ENCODE results near the gene SPRR4. TPM values are rescaled to one million over a fixed set of nuclear protein-coding genes. Genes with fewer than 3 reads are reported as not detected.

Gene SPRR4
- total RNA-seq, 1 experiment from 2014 or later = not detected

- Histone ChIP-seq H3K27me3 (ENCODE audit: low read length) (peaks cover 36% of the 10 kb centered on the region), H3K9me3 (ENCODE audit: low read length) (no peaks in the 10 kb centered on the region), H4K20me1 (ENCODE audit: low read length) (no peaks in the 10 kb centered on the region), H3K4me1 (ENCODE audit: insufficient read depth, low read length) (no peaks in the 10 kb centered on the region), H3K4me3 (ENCODE audit: low read length) (no peak overlapping the region), H3K79me2 (ENCODE audit: low read length) (no peaks in the 10 kb centered on the region), H3K36me3 (ENCODE audit: low read depth, low read length) (no peaks in the 10 kb centered on the region), H3K9ac (ENCODE audit: low read length) (no peak overlapping the region), H2AFZ (ENCODE audit: low read length) (no peak overlapping the region), H3K9me2 (replicated peaks; ENCODE audit: low read length) (no peaks in the 10 kb centered on the region), H3K27ac (ENCODE audit: low read length) (no peak overlapping the region), H3F3A (ENCODE audit: low read length, unreplicated experiment) (no peaks in the 10 kb centered on the region), H3K4me2 (ENCODE audit: low read length) (no peak overlapping the region)
- DNase-seq = no peak
- no peak for ATAC-seq
- ChIA-PET CTCF (no interaction called here), POLR2A (ENCODE audit: unreplicated experiment) (no interaction called here)
- intact Hi-C loops (cut with micrococcal nuclease) = no loop called here
- TF ChIP-seq CTCF (conservative IDR thresholded peaks at IDR 0.05; ENCODE audit: low read depth, low read length) (no peak), EZH2phosphoT487 (IDR thresholded peaks at IDR 0.05; ENCODE audit: borderline replicate concordance, low read length) (no peak), EZH2 (IDR thresholded peaks at IDR 0.05; ENCODE audit: low read length, unreplicated experiment) (no peak)
- no TSS peak for BruUV-seq (replicated peaks)
Measured at GRCh38 chr1:152998476-152998875, 28.0 kb downstream of the SPRR4 start.

- no peaks in the 10 kb centered on the region for H3K9me2 ChIP-seq (replicated peaks; ENCODE audit: low read length)
- H3K36me3 ChIP-seq (ENCODE audit: low read depth, low read length) = no peaks in the 10 kb centered on the region
- ATAC-seq = no peak
- H3K4me2 ChIP-seq (ENCODE audit: low read length) = no peak overlapping the region
- no peak for DNase-seq
- H2AFZ ChIP-seq (ENCODE audit: low read length) = no peak overlapping the region
- ChIA-PET CTCF (no interaction called here), POLR2A (ENCODE audit: unreplicated experiment) (no interaction called here)
- no peaks in the 10 kb centered on the region for H4K20me1 ChIP-seq (ENCODE audit: low read length)
- no peaks in the 10 kb centered on the region for H3K79me2 ChIP-seq (ENCODE audit: low read length)
- no peaks in the 10 kb centered on the region for H3K9me3 ChIP-seq (ENCODE audit: low read length)
- no peaks in the 10 kb centered on the region for H3F3A ChIP-seq (ENCODE audit: low read length, unreplicated experiment)
- TF ChIP-seq EZH2phosphoT487 (IDR thresholded peaks at IDR 0.05; ENCODE audit: borderline replicate concordance, low read length) (no peak), CTCF (conservative IDR thresholded peaks at IDR 0.05; ENCODE audit: low read depth, low read length) (no peak), EZH2 (IDR thresholded peaks at IDR 0.05; ENCODE audit: low read length, unreplicated experiment) (no peak)
- H3K9ac ChIP-seq (ENCODE audit: low read length) = no peak overlapping the region
- H3K27me3 ChIP-seq (ENCODE audit: low read length) = peaks cover 30% of the 10 kb centered on the region
- intact Hi-C loops (cut with micrococcal nuclease) = no loop called here
- no peak overlapping the region for H3K4me3 ChIP-seq (ENCODE audit: low read length)
- BruUV-seq (replicated peaks) = no TSS peak
- no peaks in the 10 kb centered on the region for H3K4me1 ChIP-seq (ENCODE audit: insufficient read depth, low read length)
- no peak overlapping the region for H3K27ac ChIP-seq (ENCODE audit: low read length)
Measured at GRCh38 chr1:152999818-153000217, 29.4 kb downstream of the SPRR4 start.

GRCh38 chr1:153000294-153000693 lies 29.8 kb downstream of the SPRR4 start:
- Histone ChIP-seq H3K27me3 (ENCODE audit: low read length) (peaks cover 30% of the 10 kb centered on the region), H3K27ac (ENCODE audit: low read length) (no peak overlapping the region), H3K4me1 (ENCODE audit: insufficient read depth, low read length) (no peaks in the 10 kb centered on the region), H3K9me2 (replicated peaks; ENCODE audit: low read length) (no peaks in the 10 kb centered on the region), H3K9ac (ENCODE audit: low read length) (no peak overlapping the region), H4K20me1 (ENCODE audit: low read length) (no peaks in the 10 kb centered on the region), H3K4me2 (ENCODE audit: low read length) (no peak overlapping the region), H3F3A (ENCODE audit: low read length, unreplicated experiment) (no peaks in the 10 kb centered on the region), H3K9me3 (ENCODE audit: low read length) (no peaks in the 10 kb centered on the region), H3K36me3 (ENCODE audit: low read depth, low read length) (no peaks in the 10 kb centered on the region), H3K4me3 (ENCODE audit: low read length) (no peak overlapping the region), H2AFZ (ENCODE audit: low read length) (no peak overlapping the region), H3K79me2 (ENCODE audit: low read length) (no peaks in the 10 kb centered on the region)
- no TSS peak for BruUV-seq (replicated peaks)
- CTCF ChIA-PET = interaction anchor here (0.6 kb wide), 1 partner anchor 471 kb away, joined by 6 read pairs; no protein-coding TSS in a partner anchor
- TF ChIP-seq EZH2phosphoT487 (IDR thresholded peaks at IDR 0.05; ENCODE audit: borderline replicate concordance, low read length) (no peak), EZH2 (IDR thresholded peaks at IDR 0.05; ENCODE audit: low read length, unreplicated experiment) (no peak), CTCF (conservative IDR thresholded peaks at IDR 0.05; ENCODE audit: low read depth, low read length) (no peak)
- intact Hi-C loops (cut with micrococcal nuclease) = no loop called here
- no peak for DNase-seq
- no peak for ATAC-seq
- POLR2A ChIA-PET (ENCODE audit: unreplicated experiment) = no interaction called here

Data from PC-3 (cell line).